ENCODE results near the gene TTC6. TPM values are rescaled to one million over a fixed set of nuclear protein-coding genes. Genes with fewer than 3 reads are reported as not detected.

TTC6 gene
- total and polyA plus RNA-seq, 10 of the 15 experiments (the other 5 are each of a cell fraction or from before 2014, with no cell fraction given) = not detected

GRCh38 chr14:37571391-37571790 is 24.0 kb upstream of the TTC6 start:
- Histone ChIP-seq H4K20me1 (ENCODE audit: control insufficient read depth, insufficient read depth) (no peaks in the 10 kb centered on the region), H3K79me2 (ENCODE audit: control insufficient read depth, insufficient read depth, low read length) (no peaks in the 10 kb centered on the region), H3K27ac (ENCODE audit: control insufficient read depth, insufficient read depth) (no peak overlapping the region), H3K4me1 (ENCODE audit: control insufficient read depth, insufficient read depth, low read length) (no peaks in the 10 kb centered on the region), H3K4me3 (no peak overlapping the region), H3K36me3 (ENCODE audit: control insufficient read depth in 2 of 2, insufficient read depth in 2 of 2, low read length in 1 of 2) (no peaks in the 10 kb centered on the region), H3K9me3 (replicated peaks; ENCODE audit: control insufficient read depth, insufficient read depth, low read length) (no peaks in the 10 kb centered on the region), H3K9ac (ENCODE audit: control insufficient read depth, insufficient read depth, low read length) (no peak overlapping the region), H3K4me2 (ENCODE audit: control insufficient read depth, insufficient read depth) (no peak overlapping the region), H2AFZ (ENCODE audit: control insufficient read depth, low read depth, low read length) (no peak overlapping the region), H3K27me3 (replicated peaks in 1 of 2; ENCODE audit: control insufficient read depth in 2 of 2, insufficient read depth in 2 of 2, low read length in 1 of 2) (no peaks in the 10 kb centered on the region)
- ATAC-seq (no peak), FAIRE-seq (no peak), DNase-seq (ENCODE audit: low read depth, low spot score) (no peak)
- no TSS peak for BruUV-seq (replicated peaks)
- SMC1A ChIA-PET (ENCODE audit: uncharacterized antibody, unreplicated experiment) = no interaction called here
- POLR2A ChIA-PET = no interaction called here
- no peak for TF ChIP-seq POLR2AphosphoS2 (IDR thresholded peaks at IDR 0.05; ENCODE audit: low read depth, low read length)
- TF ChIP-seq IRF3 (IDR thresholded peaks at IDR 0.05) = no peak
- TF ChIP-seq, protein P1, sequence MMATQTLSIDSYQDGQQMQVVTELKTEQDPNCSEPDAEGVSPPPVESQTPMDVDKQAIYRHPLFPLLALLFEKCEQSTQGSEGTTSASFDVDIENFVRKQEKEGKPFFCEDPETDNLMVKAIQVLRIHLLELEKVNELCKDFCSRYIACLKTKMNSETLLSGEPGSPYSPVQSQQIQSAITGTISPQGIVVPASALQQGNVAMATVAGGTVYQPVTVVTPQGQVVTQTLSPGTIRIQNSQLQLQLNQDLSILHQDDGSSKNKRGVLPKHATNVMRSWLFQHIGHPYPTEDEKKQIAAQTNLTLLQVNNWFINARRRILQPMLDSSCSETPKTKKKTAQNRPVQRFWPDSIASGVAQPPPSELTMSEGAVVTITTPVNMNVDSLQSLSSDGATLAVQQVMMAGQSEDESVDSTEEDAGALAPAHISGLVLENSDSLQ (IDR thresholded peaks at IDR 0.05) = no peak
- TF ChIP-seq, protein P2, sequence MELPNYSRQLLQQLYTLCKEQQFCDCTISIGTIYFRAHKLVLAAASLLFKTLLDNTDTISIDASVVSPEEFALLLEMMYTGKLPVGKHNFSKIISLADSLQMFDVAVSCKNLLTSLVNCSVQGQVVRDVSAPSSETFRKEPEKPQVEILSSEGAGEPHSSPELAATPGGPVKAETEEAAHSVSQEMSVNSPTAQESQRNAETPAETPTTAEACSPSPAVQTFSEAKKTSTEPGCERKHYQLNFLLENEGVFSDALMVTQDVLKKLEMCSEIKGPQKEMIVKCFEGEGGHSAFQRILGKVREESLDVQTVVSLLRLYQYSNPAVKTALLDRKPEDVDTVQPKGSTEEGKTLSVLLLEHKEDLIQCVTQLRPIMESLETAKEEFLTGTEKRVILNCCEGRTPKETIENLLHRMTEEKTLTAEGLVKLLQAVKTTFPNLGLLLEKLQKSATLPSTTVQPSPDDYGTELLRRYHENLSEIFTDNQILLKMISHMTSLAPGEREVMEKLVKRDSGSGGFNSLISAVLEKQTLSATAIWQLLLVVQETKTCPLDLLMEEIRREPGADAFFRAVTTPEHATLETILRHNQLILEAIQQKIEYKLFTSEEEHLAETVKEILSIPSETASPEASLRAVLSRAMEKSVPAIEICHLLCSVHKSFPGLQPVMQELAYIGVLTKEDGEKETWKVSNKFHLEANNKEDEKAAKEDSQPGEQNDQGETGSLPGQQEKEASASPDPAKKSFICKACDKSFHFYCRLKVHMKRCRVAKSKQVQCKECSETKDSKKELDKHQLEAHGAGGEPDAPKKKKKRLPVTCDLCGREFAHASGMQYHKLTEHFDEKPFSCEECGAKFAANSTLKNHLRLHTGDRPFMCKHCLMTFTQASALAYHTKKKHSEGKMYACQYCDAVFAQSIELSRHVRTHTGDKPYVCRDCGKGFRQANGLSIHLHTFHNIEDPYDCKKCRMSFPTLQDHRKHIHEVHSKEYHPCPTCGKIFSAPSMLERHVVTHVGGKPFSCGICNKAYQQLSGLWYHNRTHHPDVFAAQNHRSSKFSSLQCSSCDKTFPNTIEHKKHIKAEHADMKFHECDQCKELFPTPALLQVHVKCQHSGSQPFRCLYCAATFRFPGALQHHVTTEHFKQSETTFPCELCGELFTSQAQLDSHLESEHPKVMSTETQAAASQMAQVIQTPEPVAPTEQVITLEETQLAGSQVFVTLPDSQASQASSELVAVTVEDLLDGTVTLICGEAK (IDR thresholded peaks at IDR 0.05; ENCODE audit: borderline replicate concordance) = no peak
- no peak for TF ChIP-seq PML (IDR thresholded peaks at IDR 0.05; ENCODE audit: low read length)
- TF ChIP-seq, protein P3, sequence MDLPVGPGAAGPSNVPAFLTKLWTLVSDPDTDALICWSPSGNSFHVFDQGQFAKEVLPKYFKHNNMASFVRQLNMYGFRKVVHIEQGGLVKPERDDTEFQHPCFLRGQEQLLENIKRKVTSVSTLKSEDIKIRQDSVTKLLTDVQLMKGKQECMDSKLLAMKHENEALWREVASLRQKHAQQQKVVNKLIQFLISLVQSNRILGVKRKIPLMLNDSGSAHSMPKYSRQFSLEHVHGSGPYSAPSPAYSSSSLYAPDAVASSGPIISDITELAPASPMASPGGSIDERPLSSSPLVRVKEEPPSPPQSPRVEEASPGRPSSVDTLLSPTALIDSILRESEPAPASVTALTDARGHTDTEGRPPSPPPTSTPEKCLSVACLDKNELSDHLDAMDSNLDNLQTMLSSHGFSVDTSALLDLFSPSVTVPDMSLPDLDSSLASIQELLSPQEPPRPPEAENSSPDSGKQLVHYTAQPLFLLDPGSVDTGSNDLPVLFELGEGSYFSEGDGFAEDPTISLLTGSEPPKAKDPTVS (IDR thresholded peaks at IDR 0.05; ENCODE audit: low read depth, low read length) = no peak
- no peak for TF ChIP-seq LARP7 (IDR thresholded peaks at IDR 0.05)
- no peak for TF ChIP-seq RELA (IDR thresholded peaks at IDR 0.05; ENCODE audit: borderline replicate concordance, partially characterized antibody)
- no peak for TF ChIP-seq NR2C1 (IDR thresholded peaks at IDR 0.05)
- TF ChIP-seq RAD51 (IDR thresholded peaks at IDR 0.05) = no peak
- TF ChIP-seq PAX8 (IDR thresholded peaks at IDR 0.05) = no peak
- TF ChIP-seq POLR2AphosphoS5 (IDR thresholded peaks at IDR 0.05; ENCODE audit: low read length) = no peak
- TF ChIP-seq CHD4 (IDR thresholded peaks at IDR 0.05) = no peak
- TF ChIP-seq, protein P4, sequence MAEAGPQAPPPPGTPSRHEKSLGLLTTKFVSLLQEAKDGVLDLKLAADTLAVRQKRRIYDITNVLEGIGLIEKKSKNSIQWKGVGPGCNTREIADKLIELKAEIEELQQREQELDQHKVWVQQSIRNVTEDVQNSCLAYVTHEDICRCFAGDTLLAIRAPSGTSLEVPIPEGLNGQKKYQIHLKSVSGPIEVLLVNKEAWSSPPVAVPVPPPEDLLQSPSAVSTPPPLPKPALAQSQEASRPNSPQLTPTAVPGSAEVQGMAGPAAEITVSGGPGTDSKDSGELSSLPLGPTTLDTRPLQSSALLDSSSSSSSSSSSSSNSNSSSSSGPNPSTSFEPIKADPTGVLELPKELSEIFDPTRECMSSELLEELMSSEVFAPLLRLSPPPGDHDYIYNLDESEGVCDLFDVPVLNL (IDR thresholded peaks at IDR 0.05; ENCODE audit: low read depth, low read length) = no peak
- TF ChIP-seq KAT2A (conservative IDR thresholded peaks at IDR 0.05; ENCODE audit: control insufficient read depth, low read depth, low read length) = no peak
- TF ChIP-seq EED (IDR thresholded peaks at IDR 0.05; ENCODE audit: low read depth) = no peak
- TF ChIP-seq SMC3 (IDR thresholded peaks at IDR 0.05; ENCODE audit: borderline replicate concordance, low read length) = no peak
- TF ChIP-seq STAT3 (IDR thresholded peaks at IDR 0.05; ENCODE audit: low read depth, low read length) = no peak
- no peak for TF ChIP-seq SREBF2 (IDR thresholded peaks at IDR 0.05; ENCODE audit: low read length)
- intact Hi-C loops (cut with micrococcal nuclease; ENCODE audit: unreplicated experiment) = no loop called here
- WGBS (ENCODE audit: insufficient coverage, insufficient replicate concordance, low lambda C conversion rate, missing lambda C conversion rate) = 9% methylated on average over 4 of the region's 4 CpGs
- in situ Hi-C loops (cut with MboI) = no loop called here
- CTCF ChIA-PET = no interaction called here
- RAD21 ChIA-PET (ENCODE audit: unreplicated experiment) = no interaction called here

Measured in GM12878 (cell line).